HG02642 (cell line): ENCODE data around the gene PIM1.
A peak's percentile ranks its signal among the peaks of the same experiment; 100 is the strongest.

Source experiments
- ATAC-seq: cut with Tn5 transposase; IDR thresholded peaks from one replicate; pipeline ENCODE4 v1.9.1; 2021; ENCODE audit warnings: mild to moderate bottlenecking; ENCODE audit not compliant: unreplicated experiment, poor library complexity

Gene PIM1

DNA sequence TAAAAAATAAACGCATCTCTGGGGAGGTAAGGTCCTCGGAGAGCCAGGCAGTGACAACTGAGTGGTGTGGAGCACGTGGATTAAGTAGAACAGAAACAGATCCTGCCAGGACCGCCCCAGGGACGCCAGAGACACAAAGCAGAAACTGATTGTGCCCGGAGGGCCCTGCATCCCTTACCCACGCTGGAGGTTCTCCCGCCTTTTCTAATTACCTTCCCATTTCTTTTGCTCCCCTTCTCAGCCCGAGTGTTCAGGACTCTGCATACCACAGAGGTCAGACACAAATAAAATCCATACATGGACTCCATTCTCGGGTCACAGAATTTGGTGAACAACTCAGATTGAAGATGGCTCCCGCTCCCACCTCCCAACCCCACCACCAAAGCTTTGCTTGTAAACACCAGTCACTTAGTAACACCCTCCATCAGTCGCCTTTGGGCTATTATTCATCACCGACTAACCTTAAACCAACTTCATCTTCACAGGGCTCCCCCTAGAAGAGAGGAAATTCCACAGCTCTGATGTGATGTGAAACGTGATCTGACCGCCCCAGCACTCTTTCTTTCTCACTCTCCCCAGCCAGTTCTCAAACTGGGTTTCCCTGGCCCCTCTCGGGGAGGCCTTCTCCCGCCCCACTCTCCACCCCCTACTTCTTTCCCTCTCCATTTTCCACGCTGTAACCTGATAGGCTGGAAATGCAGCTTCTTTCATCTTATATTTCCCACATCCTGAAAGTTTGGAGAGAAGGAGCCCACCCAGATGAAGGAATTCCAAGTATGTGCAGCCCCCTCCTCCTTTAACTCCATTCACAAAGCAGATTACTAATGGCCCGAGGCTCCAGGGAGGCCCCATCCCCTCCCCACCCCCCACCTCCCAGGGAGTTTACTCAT, 32.5 kb upstream of the PIM1 start:
- peak; percentile 48 for ATAC-seq

DNA sequence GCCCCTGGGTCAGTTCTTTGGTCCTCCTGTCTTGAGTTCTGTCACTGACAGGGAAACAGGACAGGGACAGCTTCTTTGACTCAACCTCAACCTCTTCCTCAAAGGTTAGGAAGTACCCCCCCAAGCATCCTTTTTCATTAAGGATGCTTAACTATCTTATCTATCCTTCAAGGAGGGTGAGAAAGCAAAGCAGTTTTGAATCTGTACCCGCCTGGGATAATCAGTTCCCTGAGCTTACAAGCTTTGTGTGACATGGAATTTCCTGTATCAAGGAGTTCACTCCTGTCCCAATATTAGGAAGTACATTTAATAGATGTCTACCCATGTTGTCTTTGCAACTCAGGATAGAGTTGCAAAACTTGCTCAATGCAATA, 31.1 kb upstream of the PIM1 start:
- ATAC-seq: no peak

DNA sequence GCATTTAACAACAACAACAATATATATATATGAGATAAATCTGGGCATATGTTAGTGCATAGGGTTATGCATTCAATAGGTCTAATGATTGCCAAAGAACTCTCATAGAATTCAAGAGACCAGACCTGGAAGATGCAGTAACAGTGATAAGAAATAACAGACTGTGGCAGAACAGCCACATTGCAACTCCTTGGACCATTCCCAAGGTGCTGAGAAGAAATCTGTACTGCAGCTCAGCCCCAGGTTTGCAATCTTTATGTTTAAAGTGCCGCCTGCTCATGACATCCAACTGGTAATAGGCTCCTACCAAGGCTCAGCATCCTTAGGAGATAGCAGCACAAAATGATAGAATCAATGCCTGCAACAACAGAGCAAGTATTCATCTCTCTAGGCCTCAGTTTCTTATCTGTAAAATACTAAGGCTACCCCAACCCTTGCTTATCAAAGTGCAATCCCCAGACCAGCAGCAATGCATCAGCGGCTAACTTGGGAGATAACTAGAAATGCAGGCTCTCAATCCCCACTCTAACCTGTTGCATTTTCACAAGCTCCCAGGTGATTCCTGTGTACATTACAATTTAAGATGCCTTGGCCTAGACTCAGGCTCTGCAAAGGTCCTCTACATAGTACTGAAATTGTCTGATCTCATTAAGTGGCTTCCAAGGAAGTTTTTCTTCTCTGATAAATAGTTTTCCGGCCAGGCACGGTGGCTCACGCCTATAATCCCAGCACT, 30.6 kb upstream of the PIM1 start:
- no peak for ATAC-seq

DNA sequence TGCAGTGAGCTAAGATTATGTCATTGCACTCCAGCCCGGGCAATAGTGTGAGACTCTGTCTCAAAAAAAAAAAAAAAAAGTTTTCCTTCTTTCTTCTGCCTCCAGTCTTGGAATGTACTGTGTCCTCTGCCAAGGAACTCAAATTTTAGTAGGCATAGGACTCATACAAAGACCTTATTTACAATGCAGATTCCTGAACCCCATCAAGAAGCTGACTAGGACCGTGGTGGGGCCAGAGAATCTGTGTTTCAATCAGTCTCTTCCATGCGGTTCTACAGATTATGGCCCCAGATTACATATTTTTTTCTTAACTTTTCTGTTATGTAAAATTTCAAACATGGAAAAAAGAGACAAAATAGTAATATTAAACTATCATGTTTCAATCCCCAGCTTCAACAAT, 29.8 kb upstream of the PIM1 start:
- no peak for ATAC-seq

DNA sequence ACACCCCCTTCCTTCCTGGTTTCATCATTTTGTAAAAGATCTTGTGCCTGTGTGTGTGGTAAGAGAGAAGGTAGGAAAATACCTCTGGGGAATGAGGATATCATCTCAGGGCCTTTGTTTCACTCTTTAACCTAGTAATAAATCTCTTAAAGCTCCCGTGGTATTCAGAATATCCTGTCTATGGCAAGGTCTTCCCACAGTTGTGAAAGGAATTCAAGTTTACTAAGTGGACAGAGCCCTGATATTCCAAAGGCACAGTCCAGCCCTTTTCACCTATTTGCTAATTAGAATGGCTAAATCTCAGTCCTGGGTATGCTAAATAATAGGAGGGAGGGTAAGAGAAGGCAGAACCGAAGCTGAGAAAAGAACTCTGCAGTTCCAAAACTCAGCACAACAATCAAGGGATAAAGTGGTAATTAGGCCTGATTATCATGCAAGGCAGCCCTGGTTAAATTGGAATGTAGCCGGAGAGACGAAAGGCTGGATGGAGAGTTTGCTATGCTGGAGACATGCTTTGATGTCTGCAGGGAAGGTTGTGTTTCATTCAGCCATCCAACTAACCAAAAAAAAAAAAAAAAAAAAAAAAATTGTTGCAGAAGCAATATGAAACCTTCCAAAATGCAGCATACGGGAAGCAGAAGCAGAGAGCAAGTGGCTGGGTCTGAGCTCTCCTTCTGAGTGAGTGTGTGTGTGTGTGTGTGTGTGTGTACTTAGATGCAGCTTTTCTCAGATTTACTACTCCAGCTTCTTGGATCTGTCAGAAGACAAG, 28.5 kb upstream of the PIM1 start:
- ATAC-seq: no peak

DNA sequence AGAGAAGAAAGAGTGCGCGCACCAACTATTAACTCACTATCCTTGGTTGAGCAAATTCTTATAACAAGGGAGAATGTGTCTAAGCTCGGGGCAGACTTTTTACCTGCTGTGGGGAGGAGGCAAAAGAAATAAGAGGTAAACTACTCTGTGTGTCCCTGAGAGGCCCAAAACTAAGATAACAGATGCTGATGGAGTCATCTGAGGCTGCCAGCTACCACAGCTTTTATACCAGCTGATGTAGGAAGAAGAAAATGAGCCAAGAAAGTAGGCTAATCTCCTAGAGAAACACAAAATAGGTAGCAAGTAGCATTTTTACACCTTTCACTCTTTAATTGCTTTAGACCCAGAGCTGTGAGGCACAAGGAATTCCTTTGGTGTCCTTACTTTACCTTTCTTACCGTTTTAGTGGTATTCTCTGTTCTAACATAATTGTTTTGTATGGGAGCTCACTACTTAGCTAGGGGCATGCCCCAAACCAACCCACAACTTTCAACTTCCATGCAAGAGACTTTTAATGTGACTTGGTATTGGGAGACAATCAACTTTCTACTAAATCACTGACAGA, 27.8 kb upstream of the PIM1 start:
- no peak for ATAC-seq

DNA sequence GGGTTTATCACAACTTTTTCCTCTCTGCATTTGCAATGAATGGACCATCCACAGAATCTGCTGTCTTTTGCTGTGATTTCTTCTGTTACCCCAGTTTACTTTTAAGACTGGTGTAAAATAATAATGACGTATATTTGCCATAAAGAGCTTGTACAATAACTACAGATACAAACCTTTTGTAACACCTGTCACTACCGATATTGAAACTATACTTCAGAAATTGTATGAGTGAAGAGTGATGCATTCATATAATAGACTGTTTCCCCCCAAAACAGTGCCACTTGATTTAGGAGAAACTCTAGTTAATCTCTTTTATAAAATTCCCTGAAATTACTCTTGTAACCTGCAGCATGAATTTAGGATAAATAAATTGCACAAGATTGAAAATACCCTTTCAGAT, 26.4 kb upstream of the PIM1 start:
- no peak for ATAC-seq

DNA sequence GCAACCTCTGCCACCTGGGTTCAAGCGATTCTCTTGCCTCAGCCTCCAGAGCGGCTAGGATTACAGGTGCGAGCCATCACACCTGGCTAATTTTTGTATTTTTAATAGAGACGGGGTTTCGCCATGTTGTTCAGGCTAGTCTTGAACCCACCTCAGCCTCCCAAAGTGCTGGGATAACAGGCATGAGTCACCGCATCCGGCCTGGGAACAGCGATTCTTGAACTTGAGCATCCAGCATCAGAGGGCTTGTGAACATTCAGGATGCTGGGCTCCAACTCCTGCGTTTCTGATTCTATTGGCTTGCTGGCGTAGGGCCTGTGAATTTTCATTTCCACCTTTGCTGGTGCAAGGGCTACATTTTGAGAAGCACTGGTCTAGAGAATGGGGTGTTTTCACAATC, 24.5 kb upstream of the PIM1 start:
- no peak for ATAC-seq

DNA sequence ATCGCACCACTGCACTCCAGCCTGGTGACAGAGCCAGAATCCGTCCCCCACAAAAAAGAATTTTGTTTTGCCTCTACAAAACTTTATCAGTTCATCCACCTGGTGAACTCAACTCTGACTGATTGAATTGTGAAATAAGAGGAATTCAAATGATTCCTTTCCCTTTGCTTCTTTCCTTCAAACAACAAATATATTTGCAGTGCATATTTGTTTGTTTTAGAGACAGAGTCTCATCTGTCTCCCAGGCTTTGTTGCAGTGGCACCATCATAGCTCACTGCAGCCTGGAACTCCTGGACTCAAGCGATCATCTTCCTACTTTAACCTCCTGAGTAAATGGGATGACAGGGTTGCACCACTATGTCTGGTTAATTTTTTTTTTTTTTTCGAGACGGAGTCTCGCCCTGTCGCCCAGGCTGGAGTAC, 23.2 kb upstream of the PIM1 start:
- no peak for ATAC-seq

DNA sequence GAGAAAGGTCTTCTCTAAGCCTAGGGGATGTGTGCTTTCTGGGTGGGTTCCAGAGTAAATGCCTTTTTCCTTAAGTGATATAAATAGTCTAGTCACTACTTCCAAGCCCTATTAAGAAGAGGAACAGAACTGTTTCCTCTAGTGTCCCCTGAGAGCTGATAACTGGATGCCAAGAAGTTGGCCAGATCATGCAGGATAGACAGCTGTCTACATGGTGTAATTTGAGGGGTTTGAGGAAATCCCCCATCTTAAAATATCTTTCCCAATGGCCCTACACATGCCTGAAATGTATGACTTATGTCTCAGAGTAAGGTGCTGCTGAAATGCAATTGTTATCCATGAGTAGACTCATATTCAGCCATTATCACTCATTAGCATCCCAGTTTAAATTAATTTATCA, 20.2 kb upstream of the PIM1 start:
- no peak for ATAC-seq

DNA sequence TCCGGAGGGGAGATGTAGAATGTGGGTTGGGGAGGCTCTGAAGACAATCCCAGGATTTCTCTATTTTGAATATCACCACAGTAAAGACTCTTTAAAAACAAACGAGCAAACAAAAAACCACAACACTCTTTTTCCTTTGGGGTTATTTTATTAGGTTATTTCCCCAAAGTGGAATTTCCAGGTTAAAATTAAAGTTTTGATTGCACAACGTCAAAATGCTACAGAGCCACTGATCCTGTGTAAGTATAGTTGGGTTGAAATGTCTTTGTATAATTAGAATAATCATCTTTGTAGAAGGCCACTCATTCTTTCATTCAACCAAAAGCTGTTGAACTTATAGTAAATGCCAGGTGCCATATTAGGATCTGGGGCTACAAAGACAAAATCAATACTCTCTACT, 19.6 kb upstream of the PIM1 start:
- no peak for ATAC-seq

DNA sequence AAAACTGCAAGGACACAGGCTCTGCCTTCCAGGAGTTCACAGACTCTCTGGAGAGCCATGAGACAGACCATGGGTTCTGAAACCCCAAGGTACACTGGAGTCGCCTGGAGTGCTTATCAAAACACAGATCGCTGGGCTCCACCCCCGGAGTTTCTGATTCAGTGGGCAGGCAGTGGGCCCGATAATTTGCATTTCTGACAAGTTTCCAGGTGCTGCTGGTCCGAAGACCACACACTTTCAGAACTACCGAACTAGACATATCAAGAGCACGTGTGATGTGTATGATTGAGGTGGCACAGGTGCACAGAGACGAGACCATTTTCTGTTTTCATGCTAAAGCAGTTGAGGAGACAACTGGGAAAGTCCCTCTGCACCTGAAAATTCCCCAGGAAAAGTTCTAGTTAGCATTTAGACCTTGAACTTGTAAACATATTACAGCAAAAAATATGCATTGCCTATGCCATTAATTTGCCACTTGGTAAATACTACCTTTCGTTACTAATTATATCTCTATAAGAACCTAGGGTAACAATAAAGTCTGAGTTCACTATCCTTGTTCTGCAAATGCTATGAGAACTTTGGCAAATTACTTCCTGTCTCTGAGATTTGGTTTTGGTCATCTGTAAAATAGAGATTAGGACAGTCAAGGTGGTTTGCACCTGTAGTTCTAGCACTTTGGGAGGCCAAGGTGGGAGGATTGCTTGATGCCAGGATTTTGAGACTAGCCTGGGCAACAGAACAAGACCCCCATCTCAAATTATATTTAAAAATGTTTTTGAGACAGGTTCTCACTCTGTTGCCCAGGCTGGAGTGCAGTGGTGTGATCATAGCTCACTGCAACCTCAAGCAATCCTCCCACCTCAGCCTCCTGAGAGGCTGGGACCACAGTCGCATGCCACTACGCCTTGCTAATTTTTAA, 14.3 kb upstream of the PIM1 start:
- peak; percentile 89 for ATAC-seq

DNA sequence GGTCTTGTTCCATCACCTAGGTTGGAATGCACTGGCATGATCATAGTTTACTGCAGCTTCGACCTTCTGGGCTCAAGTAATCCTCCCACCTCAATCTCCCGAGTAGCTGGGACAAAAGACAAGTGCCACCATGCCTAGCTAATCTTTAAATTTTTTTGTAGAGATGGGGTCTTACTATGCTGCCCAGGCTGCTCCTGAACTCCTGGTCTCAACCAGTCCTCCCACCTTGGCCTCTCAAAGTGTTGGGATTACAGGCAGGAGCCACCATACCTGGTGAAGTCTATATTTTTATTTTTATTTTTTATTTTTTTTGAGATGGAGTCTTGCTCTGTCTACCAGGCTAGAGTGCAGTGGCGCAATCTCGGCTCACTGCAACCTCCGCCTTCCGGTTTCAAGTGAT, 11.4 kb upstream of the PIM1 start:
- no peak for ATAC-seq

DNA sequence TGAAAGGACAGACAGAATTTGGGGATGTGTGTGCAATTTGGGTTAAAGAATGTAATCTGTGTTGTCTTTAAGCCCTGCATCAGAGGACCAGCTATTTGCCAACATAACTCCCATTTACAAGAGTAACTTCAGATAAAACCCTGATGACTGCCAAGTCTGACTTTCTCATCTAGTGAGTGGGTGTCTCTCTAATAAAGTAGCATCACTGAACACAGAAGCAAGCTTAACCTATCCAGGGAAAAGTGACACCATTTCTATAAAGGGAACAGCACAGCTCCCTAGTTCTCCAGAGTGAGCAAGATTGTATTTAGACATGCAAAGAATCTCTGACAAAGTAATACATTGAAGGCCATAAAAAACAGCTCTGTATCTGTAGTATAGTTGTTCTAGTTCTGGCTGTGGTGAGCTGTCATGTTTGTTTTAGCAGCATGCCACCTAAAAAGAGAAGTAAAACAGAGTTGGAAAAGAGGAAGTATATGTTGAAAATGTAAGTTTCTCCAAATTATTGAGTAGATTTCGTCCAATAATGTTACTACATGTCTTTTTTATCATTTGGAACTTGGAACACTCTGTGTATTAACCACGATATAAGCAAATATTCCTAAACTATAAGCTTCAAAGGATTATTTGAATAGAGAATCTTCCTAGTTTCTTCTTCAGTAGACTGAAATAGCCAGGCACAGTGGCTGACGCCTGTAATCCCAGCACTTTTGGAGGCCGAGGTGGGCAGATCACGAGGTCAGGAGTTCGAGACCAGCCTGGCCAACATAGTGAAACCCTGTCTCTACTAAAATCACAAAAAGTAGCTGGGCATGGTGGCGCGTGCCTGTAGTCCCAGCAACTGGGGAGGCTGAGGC, 8.8 kb upstream of the PIM1 start:
- ATAC-seq: peak; percentile 58

DNA sequence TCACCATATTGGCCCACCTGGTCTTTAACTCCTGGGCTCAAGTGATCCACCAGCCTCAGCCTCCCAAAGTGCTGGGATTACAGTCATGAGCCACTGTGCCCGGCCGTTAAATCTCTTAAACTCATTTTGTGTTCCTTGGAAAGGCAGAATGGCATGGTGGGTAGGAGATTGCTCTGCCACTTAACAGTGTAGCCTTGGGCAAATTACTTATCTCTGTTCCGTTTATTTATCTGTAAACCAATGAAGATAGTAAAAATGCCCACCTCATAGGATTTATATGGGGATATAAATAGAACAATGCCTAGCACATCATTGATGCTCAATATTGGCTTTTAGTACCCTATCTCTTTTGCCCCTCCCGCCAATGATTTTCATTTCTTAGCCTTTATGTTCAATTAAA, 7.2 kb upstream of the PIM1 start:
- ATAC-seq: no peak

DNA sequence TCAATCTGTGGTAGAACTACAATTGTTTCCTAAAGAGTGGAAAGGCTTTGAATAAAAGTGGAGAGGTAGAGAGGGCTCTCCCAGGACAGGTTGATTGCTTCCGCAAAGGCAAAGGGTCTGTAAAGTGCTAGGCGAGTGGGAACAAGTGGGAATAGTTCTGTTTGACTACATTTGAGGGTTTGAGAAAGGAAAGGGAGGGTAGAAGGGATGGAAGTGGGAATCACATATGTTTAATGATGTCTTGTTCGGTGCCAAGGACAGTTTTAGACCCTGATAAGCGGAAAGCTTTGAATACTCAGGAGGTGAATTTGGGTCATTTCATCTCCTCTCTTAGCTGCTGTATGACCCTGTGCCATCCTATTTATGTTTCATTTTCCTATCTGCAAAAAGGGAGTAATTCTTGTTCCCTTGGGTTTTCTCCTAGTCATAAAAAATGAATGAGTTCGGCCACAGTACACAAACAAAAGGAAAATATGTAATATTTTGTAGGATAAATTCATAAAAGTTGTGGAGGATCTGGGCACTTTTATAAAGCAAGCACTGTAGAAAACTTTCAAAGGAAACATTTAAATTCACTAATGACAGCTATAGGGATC, 1.7 kb upstream of the PIM1 start:
- ATAC-seq: no peak

DNA sequence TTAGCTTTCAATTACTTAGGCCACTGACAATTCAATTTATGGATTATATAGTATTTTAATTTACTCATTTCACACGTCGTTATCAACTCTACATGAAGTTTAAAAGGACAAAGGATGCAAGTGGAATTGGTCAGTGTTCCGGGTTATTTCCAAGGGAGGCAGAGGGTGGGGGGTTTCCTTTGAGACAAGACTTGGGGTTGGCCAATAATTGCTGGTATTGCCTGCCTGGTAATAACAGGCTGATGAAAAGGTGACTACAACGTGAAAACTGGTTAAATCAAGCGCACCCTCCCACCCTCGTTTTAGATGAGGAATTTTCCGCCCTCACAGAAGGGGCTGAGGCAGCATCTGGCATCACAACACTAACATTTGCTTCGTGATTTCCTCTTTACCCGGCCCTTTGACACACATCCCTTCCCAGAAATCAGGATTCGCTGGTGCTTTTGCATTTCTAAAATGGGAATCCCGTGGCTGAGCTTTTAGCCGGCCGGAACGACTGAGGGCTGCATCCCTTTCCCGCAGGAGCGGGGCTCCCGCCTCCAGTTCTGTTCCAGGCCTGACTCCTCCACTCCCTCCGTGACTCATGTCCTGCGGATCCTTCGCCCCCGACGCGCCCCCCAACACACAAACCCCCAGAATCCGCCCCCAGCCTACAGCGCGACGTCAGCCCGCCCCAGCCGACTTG, 999 bp upstream of the PIM1 start:
- ATAC-seq: no peak
